ENCODE results near the gene ATOH8.

Gene ATOH8

GRCh38 chr2:85801871-85802270, 48.1 kb downstream of the ATOH8 start:
- Histone ChIP-seq H3K4me2 (ENCODE audit: low read length) (no peak overlapping the region), H3K27ac (ENCODE audit: low read depth, low read length, poor library complexity, severe bottlenecking) (no peak overlapping the region), H3K4me1 (ENCODE audit: insufficient read depth, low read length, severe bottlenecking) (no peaks in the 10 kb centered on the region)

GRCh38 chr2:85802354-85803103, 48.7 kb downstream of the ATOH8 start:
- Histone ChIP-seq H3K4me2 (ENCODE audit: low read length) (no peak overlapping the region), H3F3A (ENCODE audit: insufficient read depth, low read length) (no peaks in the 10 kb centered on the region), H3K79me2 (ENCODE audit: insufficient read depth, low read length) (no peaks in the 10 kb centered on the region), H3K27me3 (ENCODE audit: insufficient read depth, low read length) (peaks cover 11% of the 10 kb centered on the region; the same call in 1 of the 2 replicates), H3K9ac (ENCODE audit: low read length) (no peak overlapping the region), H3K4me1 (ENCODE audit: insufficient read depth, low read length, severe bottlenecking) (no peaks in the 10 kb centered on the region), H3K36me3 (ENCODE audit: insufficient read depth, low read length) (no peaks in the 10 kb centered on the region), H3K9me2 (ENCODE audit: low read depth, low read length) (no peaks in the 10 kb centered on the region), H2AFZ (ENCODE audit: low read length) (no peak overlapping the region), H3K27ac (ENCODE audit: low read depth, low read length, poor library complexity, severe bottlenecking) (no peak overlapping the region), H3K9me3 (ENCODE audit: low read length) (no peaks in the 10 kb centered on the region), H4K20me1 (ENCODE audit: insufficient read depth, low read length) (no peaks in the 10 kb centered on the region), H3K4me3 (ENCODE audit: low read depth, low read length, poor library complexity, severe bottlenecking) (no peak overlapping the region)
- TF ChIP-seq EZH2 (IDR thresholded peaks at IDR 0.05; ENCODE audit: borderline replicate concordance, low read length), result no peak
- TF ChIP-seq CTCF (IDR thresholded peaks at IDR 0.05; ENCODE audit: low read length), result no peak

More at GRCh38 chr2:85801871-85802270, 48.1 kb downstream of the ATOH8 start:
- Histone ChIP-seq H3K79me2 (ENCODE audit: insufficient read depth, low read length) (no peaks in the 10 kb centered on the region), H3K4me3 (ENCODE audit: low read depth, low read length, poor library complexity, severe bottlenecking) (no peak overlapping the region), H3K9me2 (ENCODE audit: low read depth, low read length) (no peaks in the 10 kb centered on the region), H3K9me3 (ENCODE audit: low read length) (no peaks in the 10 kb centered on the region), H3K9ac (ENCODE audit: low read length) (no peak overlapping the region), H3F3A (ENCODE audit: insufficient read depth, low read length) (no peaks in the 10 kb centered on the region), H3K27me3 (ENCODE audit: insufficient read depth, low read length) (peaks cover 11% of the 10 kb centered on the region; the same call in 1 of the 2 replicates), H3K36me3 (ENCODE audit: insufficient read depth, low read length) (no peaks in the 10 kb centered on the region), H4K20me1 (ENCODE audit: insufficient read depth, low read length) (no peaks in the 10 kb centered on the region), H2AFZ (ENCODE audit: low read length) (no peak overlapping the region)
- TF ChIP-seq EZH2 (IDR thresholded peaks at IDR 0.05; ENCODE audit: borderline replicate concordance, low read length) (no peak), CTCF (IDR thresholded peaks at IDR 0.05; ENCODE audit: low read length) (no peak)

- H3K4me1 ChIP-seq (ENCODE audit: insufficient read depth, low read length, severe bottlenecking), result no peaks in the 10 kb centered on the region
- no peaks in the 10 kb centered on the region for H3K36me3 ChIP-seq (ENCODE audit: insufficient read depth, low read length)
- H3K4me2 ChIP-seq (ENCODE audit: low read length), result no peak overlapping the region
- H3K9ac ChIP-seq (ENCODE audit: low read length), result no peak overlapping the region
- no peaks in the 10 kb centered on the region for H4K20me1 ChIP-seq (ENCODE audit: insufficient read depth, low read length)
- H3K4me3 ChIP-seq (ENCODE audit: low read depth, low read length, poor library complexity, severe bottlenecking), result no peak overlapping the region
- peaks cover 11% of the 10 kb centered on the region; the same call in 1 of the 2 replicates for H3K27me3 ChIP-seq (ENCODE audit: insufficient read depth, low read length)
- H3K9me2 ChIP-seq (ENCODE audit: low read depth, low read length), result no peaks in the 10 kb centered on the region
- TF ChIP-seq EZH2 (IDR thresholded peaks at IDR 0.05; ENCODE audit: borderline replicate concordance, low read length), result no peak
- TF ChIP-seq CTCF (IDR thresholded peaks at IDR 0.05; ENCODE audit: low read length), result no peak
- no peak overlapping the region for H2AFZ ChIP-seq (ENCODE audit: low read length)
- H3K79me2 ChIP-seq (ENCODE audit: insufficient read depth, low read length), result no peaks in the 10 kb centered on the region
- no peaks in the 10 kb centered on the region for H3K9me3 ChIP-seq (ENCODE audit: low read length)
- no peak overlapping the region for H3K27ac ChIP-seq (ENCODE audit: low read depth, low read length, poor library complexity, severe bottlenecking)
- H3F3A ChIP-seq (ENCODE audit: insufficient read depth, low read length), result no peaks in the 10 kb centered on the region
These were observed 50.1 kb downstream of the ATOH8 start for GRCh38 chr2:85803704-85804425.

Measured in OCI-LY1 (cell line).